Erythroblast (primary cell): ENCODE data around the gene SULT1C3.

ENCODE experiments used
- GATA1 ChIP-seq: IDR thresholded peaks from 2 replicates; pipeline ENCODE4 v1.6.1; 2011; ENCODE audit warnings: low read depth, mild to moderate bottlenecking, control low read depth, low read length, moderate library complexity
- POLR2A ChIP-seq: IDR thresholded peaks from 2 replicates; pipeline ENCODE4 v1.6.1; 2011; ENCODE audit warnings: mild to moderate bottlenecking, low read length

DNA sequence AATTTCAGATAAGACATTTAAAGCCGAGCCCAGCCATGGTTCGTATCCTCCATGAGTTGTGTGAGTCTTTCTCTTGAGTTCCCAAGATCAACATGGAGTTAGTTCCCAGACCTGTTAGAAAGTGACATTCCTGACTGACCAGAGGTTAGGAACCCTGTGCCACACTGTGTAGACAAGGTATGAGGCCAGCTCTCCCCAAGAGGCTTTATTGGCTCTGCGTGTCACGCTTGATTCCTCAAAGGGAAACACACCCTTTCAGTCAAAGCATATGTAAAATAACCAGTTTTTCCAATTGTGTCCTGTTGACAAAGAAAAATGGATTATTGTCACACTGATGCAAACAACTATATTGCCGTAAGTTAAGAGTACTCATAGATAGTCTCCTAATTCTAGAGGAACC is 1.2 kb downstream of the SULT1C3 start:
- no peak for TF ChIP-seq POLR2A
- TF ChIP-seq GATA1, result no peak
